Tibial nerve (tissue), 4 donors: ENCODE measurements around the gene CREM. TPM values are rescaled to one million over a fixed set of nuclear protein-coding genes. Genes with fewer than 3 reads are reported as not detected.

Source experiments
- DNase-seq, 2 donors: peaks; one replicate each; pipeline ENCODE4 v3.0.0-alpha.2; 2019; ENCODE audit warnings: low spot score in 2 of 2
- H3K27ac ChIP-seq, 4 donors: fragments of 200-600 bp; sonication (generic) in 3 of 4; one replicate each; pipeline ENCODE4 v1.5.1; 2017 to 2019; ENCODE audit warnings: mild to moderate bottlenecking in 1 of 4
- H3K27me3 ChIP-seq, 2 donors: fragments of 200-600 bp; sonication (generic) in 1 of 2; one replicate each; pipeline versions ENCODE4 v1.5.1 to v1.6.0; 2017 to 2019
- H3K36me3 ChIP-seq, 3 donors: fragments of 200-600 bp; sonication (generic); one replicate each; pipeline ENCODE4 v1.5.1; 2018 to 2019
- H3K4me1 ChIP-seq, 4 donors: fragments of 200-600 bp; sonication (generic) in 3 of 4; one replicate each; pipeline ENCODE4 v1.5.1; 2017 to 2019
- H3K4me3 ChIP-seq, 4 donors: fragments of 200-600 bp; sonication (generic) in 3 of 4; one replicate each; pipeline ENCODE4 v1.5.1; 2017 to 2019; ENCODE audit warnings: mild to moderate bottlenecking in 1 of 4, moderate library complexity in 1 of 4
- H3K9me3 ChIP-seq, 4 donors: fragments of 200-600 bp; sonication (generic) in 3 of 4; one replicate each; pipeline ENCODE4 v1.5.1; 2017 to 2019
- EP300 ChIP-seq, 2 donors: sonication (generic); formaldehyde crosslinking; IDR thresholded peaks; one replicate each; pipeline ENCODE4 v1.6.1; 2017; ENCODE audit warnings: antibody characterized with exemption in 2 of 2, mild to moderate bottlenecking in 1 of 2
- POLR2A ChIP-seq, 2 donors: fragments of 450-650 bp; IDR thresholded peaks; one replicate each; pipeline ENCODE4 v1.6.1; 2017; ENCODE audit warnings: antibody characterized with exemption in 2 of 2, mild to moderate bottlenecking in 2 of 2, moderate library complexity in 2 of 2
- WGBS, 2 donors: methylation state at CpG; one replicate each; pipeline ENCODE4 v1.1.5; 2018; 5-methylcytosine and 5-hydroxymethylcytosine counted together
- total RNA-seq, 4 donors: library from RNA; depleted of rRNA; stranded (reverse); fragments of >200 nt; gene quantifications; one replicate each; pipeline ENCODE4 v1.1.0, GENCODE V29; 2016
- TF ChIP-seq, protein P1 (sequence below), 5 experiments: fragments of 200-600 bp in 3 of 5; fragments of 450-650 bp in 2 of 5; sonication (generic) in 3 of 5; IDR thresholded peaks; one replicate each; pipeline ENCODE4 v1.5.1; 2016 to 2019; ENCODE audit warnings: antibody characterized with exemption in 5 of 5, mild to moderate bottlenecking in 3 of 5, moderate library complexity in 2 of 5

The CREM gene
- total RNA-seq, 4 donors from 2014 or later: 27.3 to 41.7 (median 36.1) TPM

DNA sequence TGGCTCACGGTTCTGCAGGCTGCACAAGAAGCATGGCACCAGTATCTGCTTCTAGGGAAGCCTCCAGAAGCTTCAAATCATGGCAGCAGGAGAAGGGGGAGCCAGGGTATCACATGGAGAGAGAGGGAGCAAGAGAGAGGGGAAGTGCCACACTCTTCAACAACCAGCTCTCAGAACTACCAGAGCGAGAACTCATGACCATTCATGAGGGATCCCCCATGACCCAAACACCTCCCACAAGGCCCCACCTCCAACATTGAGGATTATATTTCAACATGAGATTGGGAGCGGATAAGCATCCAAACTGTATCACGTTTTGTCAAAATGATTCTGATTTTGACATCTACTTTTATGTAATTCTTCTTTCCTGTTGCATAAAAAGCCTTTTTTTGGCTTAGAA is 38.5 kb downstream of the CREM start:
- Histone ChIP-seq H3K27me3 (no peaks in the 10 kb centered on the region), H3K4me3 (no peak overlapping the region), H3K36me3 (no peaks in the 10 kb centered on the region), H3K27ac (no peak overlapping the region), H3K4me1 (no peaks in the 10 kb centered on the region), H3K9me3 (peaks cover 0 to 8% (median 0%) of the 10 kb centered on the region in 4 donors)
- no peak for TF ChIP-seq EP300 (IDR thresholded peaks at IDR 0.05)
- no peak for TF ChIP-seq POLR2A (IDR thresholded peaks at IDR 0.05)
- TF ChIP-seq, protein P1, sequence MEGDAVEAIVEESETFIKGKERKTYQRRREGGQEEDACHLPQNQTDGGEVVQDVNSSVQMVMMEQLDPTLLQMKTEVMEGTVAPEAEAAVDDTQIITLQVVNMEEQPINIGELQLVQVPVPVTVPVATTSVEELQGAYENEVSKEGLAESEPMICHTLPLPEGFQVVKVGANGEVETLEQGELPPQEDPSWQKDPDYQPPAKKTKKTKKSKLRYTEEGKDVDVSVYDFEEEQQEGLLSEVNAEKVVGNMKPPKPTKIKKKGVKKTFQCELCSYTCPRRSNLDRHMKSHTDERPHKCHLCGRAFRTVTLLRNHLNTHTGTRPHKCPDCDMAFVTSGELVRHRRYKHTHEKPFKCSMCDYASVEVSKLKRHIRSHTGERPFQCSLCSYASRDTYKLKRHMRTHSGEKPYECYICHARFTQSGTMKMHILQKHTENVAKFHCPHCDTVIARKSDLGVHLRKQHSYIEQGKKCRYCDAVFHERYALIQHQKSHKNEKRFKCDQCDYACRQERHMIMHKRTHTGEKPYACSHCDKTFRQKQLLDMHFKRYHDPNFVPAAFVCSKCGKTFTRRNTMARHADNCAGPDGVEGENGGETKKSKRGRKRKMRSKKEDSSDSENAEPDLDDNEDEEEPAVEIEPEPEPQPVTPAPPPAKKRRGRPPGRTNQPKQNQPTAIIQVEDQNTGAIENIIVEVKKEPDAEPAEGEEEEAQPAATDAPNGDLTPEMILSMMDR (IDR thresholded peaks at IDR 0.05): no peak
- 84 to 93% methylated on average over 4 of the region's 4 CpGs for WGBS, 2 donors
- DNase-seq: no peak

DNA sequence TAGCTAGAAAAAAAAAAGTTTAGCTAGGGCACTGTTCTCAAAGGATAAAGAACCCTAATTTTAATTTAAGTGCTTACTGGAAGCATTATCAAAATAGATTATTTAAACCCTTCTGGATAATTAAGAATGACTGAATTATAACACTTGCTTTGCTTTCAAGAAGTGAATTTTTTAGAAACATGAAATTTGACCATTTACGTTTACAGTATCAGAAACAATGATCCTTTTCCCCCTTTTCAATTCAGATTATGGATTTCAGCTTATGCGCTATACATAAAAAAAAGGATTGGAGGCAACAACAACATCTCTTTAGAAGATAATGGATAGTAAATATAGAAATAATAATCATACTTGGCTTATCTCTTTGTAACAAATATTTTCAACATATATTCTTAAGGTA is 39.2 kb downstream of the CREM start:
- DNase-seq: no peak
- no peaks in the 10 kb centered on the region for H3K36me3 ChIP-seq
- no peak overlapping the region for H3K27ac ChIP-seq
- 95 to 97% methylated on average over 2 of the region's 2 CpGs for WGBS, 2 donors
- H3K27me3 ChIP-seq: no peaks in the 10 kb centered on the region
- no peak overlapping the region for H3K4me3 ChIP-seq
- H3K4me1 ChIP-seq: no peaks in the 10 kb centered on the region
- TF ChIP-seq, protein P1 (IDR thresholded peaks at IDR 0.05): no peak
- no peak for TF ChIP-seq POLR2A (IDR thresholded peaks at IDR 0.05)
- peaks cover 0 to 8% (median 0%) of the 10 kb centered on the region in 4 donors for H3K9me3 ChIP-seq

GRCh38 chr10:35166607-35167006 is 40.0 kb downstream of the CREM start:
- H3K27ac ChIP-seq: no peak overlapping the region
- WGBS, 2 donors: 93 to 97% methylated on average over 6 of the region's 6 CpGs
- H3K36me3 ChIP-seq: no peaks in the 10 kb centered on the region
- peaks cover 0 to 8% (median 0%) of the 10 kb centered on the region in 4 donors for H3K9me3 ChIP-seq
- H3K4me3 ChIP-seq: no peak overlapping the region
- no peak for DNase-seq
- no peak for TF ChIP-seq POLR2A (IDR thresholded peaks at IDR 0.05)
- no peak for TF ChIP-seq EP300 (IDR thresholded peaks at IDR 0.05)
- TF ChIP-seq, protein P1 (IDR thresholded peaks at IDR 0.05): no peak
- H3K27me3 ChIP-seq: no peaks in the 10 kb centered on the region
- H3K4me1 ChIP-seq: no peaks in the 10 kb centered on the region

- H3K27ac ChIP-seq: no peak overlapping the region
- no peak overlapping the region for H3K4me3 ChIP-seq
- WGBS, 2 donors: 95 to 100% methylated on average over 2 of the region's 2 CpGs
- no peaks in the 10 kb centered on the region for H3K36me3 ChIP-seq
- peaks cover 0 to 8% (median 0%) of the 10 kb centered on the region in 4 donors for H3K9me3 ChIP-seq
- peaks cover 0 to 7% (median 0%) of the 10 kb centered on the region in 4 donors for H3K4me1 ChIP-seq
- H3K27me3 ChIP-seq: no peaks in the 10 kb centered on the region
- no peak for TF ChIP-seq EP300 (IDR thresholded peaks at IDR 0.05)
- TF ChIP-seq, protein P1 (IDR thresholded peaks at IDR 0.05): no peak
- TF ChIP-seq POLR2A (IDR thresholded peaks at IDR 0.05): no peak
- DNase-seq: no peak
Observed at GRCh38 chr10:35167342-35167741, 40.7 kb downstream of the CREM start.

GRCh38 chr10:35172146-35172545 is 45.5 kb downstream of the CREM start:
- peaks cover 0 to 8% (median 0%) of the 10 kb centered on the region in 4 donors for H3K9me3 ChIP-seq
- H3K4me3 ChIP-seq: no peak overlapping the region
- H3K27ac ChIP-seq: peak overlapping the region in 2 of 4 donors; percentile 20 to 57
- no peak for DNase-seq
- TF ChIP-seq, protein P1 (IDR thresholded peaks at IDR 0.05): no peak
- no peak for TF ChIP-seq POLR2A (IDR thresholded peaks at IDR 0.05)
- TF ChIP-seq EP300 (IDR thresholded peaks at IDR 0.05): no peak
- H3K36me3 ChIP-seq: no peaks in the 10 kb centered on the region
- peaks cover 0 to 15% (median 0%) of the 10 kb centered on the region in 4 donors for H3K4me1 ChIP-seq
- H3K27me3 ChIP-seq: no peaks in the 10 kb centered on the region
- 31 to 37% methylated on average over 1 of the region's 1 CpG for WGBS, 2 donors
